Peyer's patch (tissue), 4 donors: ENCODE measurements around the gene SOWAHB.

ENCODE experiments used
- POLR2A ChIP-seq, 2 donors: fragments of 450-650 bp; IDR thresholded peaks; one replicate each; pipeline ENCODE4 v1.5.1; 2017; ENCODE audit warnings: antibody characterized with exemption in 2 of 2, mild to moderate bottlenecking in 2 of 2, moderate library complexity in 2 of 2
- TF ChIP-seq, protein P1 (sequence below), 6 experiments: fragments of 450-650 bp in 4 of 6; fragments of 200-600 bp in 2 of 6; sonication (generic) in 1 of 6; IDR thresholded peaks; one replicate each; pipeline ENCODE4 v1.5.1; 2017 to 2019; ENCODE audit warnings: antibody characterized with exemption in 6 of 6, mild to moderate bottlenecking in 3 of 6, moderate library complexity in 1 of 6

DNA sequence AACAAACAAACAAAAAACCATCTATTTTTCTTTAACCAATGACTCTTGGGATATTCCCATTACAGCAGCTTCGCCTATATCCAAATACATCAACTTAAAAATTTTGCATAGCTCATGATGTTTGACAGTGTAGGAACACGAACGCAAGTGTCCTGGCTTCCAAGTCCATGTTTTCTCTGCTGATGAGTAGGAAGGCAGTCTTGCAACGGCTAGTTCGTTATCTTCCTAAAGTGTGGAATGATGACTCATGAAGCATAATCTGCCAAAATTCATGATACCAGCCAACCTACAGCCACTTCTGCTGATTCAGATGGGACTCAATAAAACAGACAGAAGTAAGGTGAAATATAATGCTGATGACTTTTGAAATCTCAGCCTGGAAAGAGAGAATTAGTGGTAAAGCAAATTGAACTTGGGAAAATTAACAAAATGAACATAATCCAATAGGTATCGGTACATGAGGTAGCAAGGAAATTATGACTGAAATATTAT, 45.2 kb upstream of the SOWAHB start:
- TF ChIP-seq, protein P1, sequence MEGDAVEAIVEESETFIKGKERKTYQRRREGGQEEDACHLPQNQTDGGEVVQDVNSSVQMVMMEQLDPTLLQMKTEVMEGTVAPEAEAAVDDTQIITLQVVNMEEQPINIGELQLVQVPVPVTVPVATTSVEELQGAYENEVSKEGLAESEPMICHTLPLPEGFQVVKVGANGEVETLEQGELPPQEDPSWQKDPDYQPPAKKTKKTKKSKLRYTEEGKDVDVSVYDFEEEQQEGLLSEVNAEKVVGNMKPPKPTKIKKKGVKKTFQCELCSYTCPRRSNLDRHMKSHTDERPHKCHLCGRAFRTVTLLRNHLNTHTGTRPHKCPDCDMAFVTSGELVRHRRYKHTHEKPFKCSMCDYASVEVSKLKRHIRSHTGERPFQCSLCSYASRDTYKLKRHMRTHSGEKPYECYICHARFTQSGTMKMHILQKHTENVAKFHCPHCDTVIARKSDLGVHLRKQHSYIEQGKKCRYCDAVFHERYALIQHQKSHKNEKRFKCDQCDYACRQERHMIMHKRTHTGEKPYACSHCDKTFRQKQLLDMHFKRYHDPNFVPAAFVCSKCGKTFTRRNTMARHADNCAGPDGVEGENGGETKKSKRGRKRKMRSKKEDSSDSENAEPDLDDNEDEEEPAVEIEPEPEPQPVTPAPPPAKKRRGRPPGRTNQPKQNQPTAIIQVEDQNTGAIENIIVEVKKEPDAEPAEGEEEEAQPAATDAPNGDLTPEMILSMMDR (IDR thresholded peaks at IDR 0.05): no peak
- no peak for TF ChIP-seq POLR2A (IDR thresholded peaks at IDR 0.05)
